Measurements from ENCODE around the gene ARL6IP4.

ARL6IP4 gene

GRCh38 chr12:123024819-123025391, 44.4 kb downstream of the ARL6IP4 start:
- no peak overlapping the region for H3K4me3 ChIP-seq (ENCODE audit: low read depth, low read length)
- peak; percentile 52 for DNase-seq (ENCODE audit: low read depth, low spot score)
- TF ChIP-seq CTCF (IDR thresholded peaks at IDR 0.05; ENCODE audit: low read depth, low read length) = no peak
- in situ Hi-C loops (cut with HindIII; ENCODE audit: low sequenced_read_pairs) = no loop called here

- in situ Hi-C loops (cut with HindIII; ENCODE audit: low sequenced_read_pairs) = no loop called here
- no peak overlapping the region for H3K4me3 ChIP-seq (ENCODE audit: low read depth, low read length)
- DNase-seq (ENCODE audit: low read depth, low spot score) = no peak
- no peak for TF ChIP-seq CTCF (IDR thresholded peaks at IDR 0.05; ENCODE audit: low read depth, low read length)
Observed at GRCh38 chr12:123026094-123026853, 45.8 kb downstream of the ARL6IP4 start.

GRCh38 chr12:123027726-123028445, 47.4 kb downstream of the ARL6IP4 start:
- H3K4me3 ChIP-seq (ENCODE audit: low read depth, low read length) = no peak overlapping the region
- no peak for TF ChIP-seq CTCF (IDR thresholded peaks at IDR 0.05; ENCODE audit: low read depth, low read length)
- DNase-seq (ENCODE audit: low read depth, low spot score) = no peak
- in situ Hi-C loops (cut with HindIII; ENCODE audit: low sequenced_read_pairs) = no loop called here

GRCh38 chr12:123028475-123028874, 48.0 kb downstream of the ARL6IP4 start:
- no peak overlapping the region for H3K4me3 ChIP-seq (ENCODE audit: low read depth, low read length)
- in situ Hi-C loops (cut with HindIII; ENCODE audit: low sequenced_read_pairs) = no loop called here
- no peak for TF ChIP-seq CTCF (IDR thresholded peaks at IDR 0.05; ENCODE audit: low read depth, low read length)
- DNase-seq (ENCODE audit: low read depth, low spot score) = no peak

GRCh38 chr12:123029550-123029949, 49.1 kb downstream of the ARL6IP4 start:
- DNase-seq (ENCODE audit: low read depth, low spot score) = no peak
- H3K4me3 ChIP-seq (ENCODE audit: low read depth, low read length) = no peak overlapping the region
- in situ Hi-C loops (cut with HindIII; ENCODE audit: low sequenced_read_pairs) = no loop called here
- no peak for TF ChIP-seq CTCF (IDR thresholded peaks at IDR 0.05; ENCODE audit: low read depth, low read length)

GRCh38 chr12:123030686-123031085, 50.2 kb downstream of the ARL6IP4 start:
- H3K4me3 ChIP-seq (ENCODE audit: low read depth, low read length) = no peak overlapping the region
- DNase-seq (ENCODE audit: low read depth, low spot score) = no peak
- TF ChIP-seq CTCF (IDR thresholded peaks at IDR 0.05; ENCODE audit: low read depth, low read length) = no peak
- in situ Hi-C loops (cut with HindIII; ENCODE audit: low sequenced_read_pairs) = no loop called here
